Panc1 (cell line): ENCODE data around the gene TMED7. TPM values are rescaled to one million over a fixed set of nuclear protein-coding genes. Genes with fewer than 3 reads are reported as not detected.
A peak's percentile ranks its signal among the peaks of the same experiment; 100 is the strongest.

ENCODE experiments used
- ATAC-seq: fragments of 200-7000 bp; cut with Tn5 transposase; 2 replicates; pipeline ENCODE4 v1.9.1; 2020; ENCODE audit warnings: mild to moderate bottlenecking, moderate library complexity
- BruUV-seq: library from RNA; stranded (reverse); fragments of 400-500 nt; replicated peaks from 2 replicates; lab custom pipeline; 2021; lab: Mats Ljungman, UMichigan
- CTCF ChIA-PET: fragments of 300-600 bp; sonication (Branson Sonifier 250); formaldehyde crosslinking; loops from one replicate; lab custom pipeline; 2022; ENCODE audit warnings: antibody characterized with exemption; lab: Charles Lee
- POLR2A ChIA-PET: fragments of 300-600 bp; sonication (Branson Sonifier 250); formaldehyde crosslinking; loops from one replicate; lab custom pipeline; 2022; ENCODE audit warnings: antibody characterized with exemption; lab: Charles Lee
- DNase-seq: peaks from one replicate; pipeline ENCODE4 v3.0.0-alpha.2; 2010; ENCODE audit warnings: low read depth, low spot score
- H3K27ac ChIP-seq: 2 replicates; pipeline ENCODE4 v1.5.1; 2011; ENCODE audit warnings: mild to moderate bottlenecking, low read length, inconsistent platforms
- H3K27me3 ChIP-seq: fragments of 200-500 bp; sonication (Bioruptor generic); 2 replicates; pipeline ENCODE4 v1.6.0; 2014; ENCODE audit warnings: low read length, inconsistent platforms; ENCODE audit not compliant: control insufficient read depth, insufficient read depth
- H3K36me3 ChIP-seq: fragments of 200-500 bp; sonication (Bioruptor generic); 2 replicates; pipeline ENCODE4 v1.5.1; 2014; ENCODE audit warnings: inconsistent platforms, mild to moderate bottlenecking, low read length, moderate library complexity; ENCODE audit not compliant: control insufficient read depth, insufficient read depth
- H3K4me1 ChIP-seq: 2 replicates; pipeline ENCODE4 v1.5.1; 2011; ENCODE audit warnings: inconsistent platforms, mild to moderate bottlenecking, low read length, moderate library complexity; ENCODE audit not compliant: control insufficient read depth, insufficient read depth
- H3K4me3 ChIP-seq, 2 experiments: 2 replicates each; pipeline ENCODE4 v1.5.1; 2011 to 2012; ENCODE audit warnings: low read depth in 2 of 2, low read length in 2 of 2, mild to moderate bottlenecking in 2 of 2, inconsistent platforms in 1 of 2, moderate library complexity in 1 of 2
- H3K9me3 ChIP-seq: fragments of 200-500 bp; sonication (Bioruptor generic); 2 replicates; pipeline ENCODE4 v1.5.1; 2014; ENCODE audit warnings: low read depth, mild to moderate bottlenecking, inconsistent platforms, low read length, moderate library complexity; ENCODE audit not compliant: control insufficient read depth, insufficient read depth
- CTCF ChIP-seq: fragments of 450-650 bp; IDR thresholded peaks from 2 replicates; pipeline ENCODE4 v1.5.1; 2017; ENCODE audit warnings: mild to moderate bottlenecking
- POLR2AphosphoS5 ChIP-seq: IDR thresholded peaks from 2 replicates; pipeline ENCODE4 v1.6.1; 2012; ENCODE audit warnings: mild to moderate bottlenecking, low read depth, low read length, moderate library complexity
- REST ChIP-seq, 2 experiments: IDR thresholded peaks; 2 replicates each; pipeline ENCODE4 v1.6.1; 2011 to 2012; ENCODE audit warnings: low read depth in 2 of 2, control low read depth in 1 of 2, low read length in 1 of 2, mild to moderate bottlenecking in 1 of 2, moderate library complexity in 1 of 2; ENCODE audit not compliant: insufficient read depth in 1 of 2
- SIN3A ChIP-seq: IDR thresholded peaks from 2 replicates; pipeline ENCODE4 v1.6.1; 2012; ENCODE audit warnings: low read depth, mild to moderate bottlenecking, low read length, moderate library complexity, borderline replicate concordance; ENCODE audit not compliant: insufficient read depth
- TCF7L2 ChIP-seq: IDR thresholded peaks from 2 replicates; pipeline ENCODE4 v1.6.1; 2011; ENCODE audit warnings: mild to moderate bottlenecking, low read depth, low read length, inconsistent platforms
- in situ Hi-C: cut with HindIII; loops from 2 replicates; pipeline ENCODE4 v1.10.0; 2016; ENCODE audit warnings: low sequenced_read_pairs, low pct_unique_long_range_greater_than_20kb
- intact Hi-C: fragments of 100-400 bp; cut with micrococcal nuclease; formaldehyde crosslinking; loops from one replicate; pipeline ENCODE4 v1.10.0; 2022; ENCODE audit not compliant: unreplicated experiment
- total RNA-seq: library from RNA; stranded (reverse); gene quantifications from one replicate; pipeline ENCODE4 v1.2.1, GENCODE V29; 2021; ENCODE audit not compliant: unreplicated experiment

Gene TMED7
- total RNA-seq, 1 experiment from 2014 or later: 113 TPM

GRCh38 chr5:115626445-115626823 lies 598 bp upstream of the TMED7 start:
- no TSS peak for BruUV-seq

GRCh38 chr5:115624994-115625393 lies 842 bp downstream of the TMED7 start:
- TF ChIP-seq REST (IDR thresholded peaks at IDR 0.05; ENCODE audit: insufficient read depth in 1 of 2, low read depth in 2 of 2, low read length in 1 of 2) (no peak), POLR2AphosphoS5 (no peak), SIN3A (no peak), TCF7L2 (no peak), CTCF (no peak)
- H3K27me3 ChIP-seq: no peaks in the 10 kb centered on the region
- DNase-seq (no peak), ATAC-seq (no peak)
- H3K36me3 ChIP-seq: peaks cover 22% of the 10 kb centered on the region
- intact Hi-C loops: no loop called here
- peaks cover 17% of the 10 kb centered on the region for H3K4me1 ChIP-seq
- CTCF ChIA-PET: no interaction called here
- peak overlapping the region; percentile 93 for H3K27ac ChIP-seq
- no peaks in the 10 kb centered on the region for H3K9me3 ChIP-seq
- peak overlapping the region; percentile 98 for H3K4me3 ChIP-seq
- POLR2A ChIA-PET: no interaction called here
- in situ Hi-C loops: no loop called here
- no TSS peak for BruUV-seq

More at GRCh38 chr5:115626445-115626823, 598 bp upstream of the TMED7 start:
- intact Hi-C loops: no loop called here
- peak overlapping the region; percentile 98 for H3K4me3 ChIP-seq
- CTCF ChIA-PET: no interaction called here
- ATAC-seq: peak; percentile 34
- no peaks in the 10 kb centered on the region for H3K9me3 ChIP-seq
- peaks cover under 1% of the 10 kb centered on the region; the same call in 1 of the 2 replicates for H3K27me3 ChIP-seq
- peaks cover 17% of the 10 kb centered on the region for H3K4me1 ChIP-seq
- DNase-seq: peak; percentile 22
- peak overlapping the region; percentile 93 for H3K27ac ChIP-seq
- POLR2A ChIA-PET: no interaction called here
- in situ Hi-C loops: no loop called here
- TF ChIP-seq REST (IDR thresholded peaks at IDR 0.05; ENCODE audit: insufficient read depth in 1 of 2, low read depth in 2 of 2, low read length in 1 of 2) (no peak), SIN3A (no peak), TCF7L2 (no peak), CTCF (no peak), POLR2AphosphoS5 (0 out of 2 replicates have a peak, but pooled peaks have one; percentile 2)
- H3K36me3 ChIP-seq: peaks cover 14% of the 10 kb centered on the region
